Ovary (tissue), 3 donors: ENCODE measurements around the gene ROBO1.

Experiments used
- EP300 ChIP-seq: sonication (generic); formaldehyde crosslinking; IDR thresholded peaks from one replicate; pipeline ENCODE4 v1.6.1; 2017; ENCODE audit warnings: antibody characterized with exemption
- POLR2A ChIP-seq: fragments of 450-650 bp; IDR thresholded peaks from one replicate; pipeline ENCODE4 v1.6.1; 2017; ENCODE audit warnings: antibody characterized with exemption, mild to moderate bottlenecking, moderate library complexity
- TF ChIP-seq, protein P1 (sequence below), 3 donors: fragments of 450-650 bp in 2 of 3; fragments of 200-600 bp in 1 of 3; IDR thresholded peaks; one replicate each; pipeline versions ENCODE4 v1.5.1 to v1.8.0; 2016 to 2022; ENCODE audit warnings: antibody characterized with exemption in 3 of 3, mild to moderate bottlenecking in 1 of 3
- donor health status: DM: no; HTN: no; CAD: no.

- TF ChIP-seq, protein P1, sequence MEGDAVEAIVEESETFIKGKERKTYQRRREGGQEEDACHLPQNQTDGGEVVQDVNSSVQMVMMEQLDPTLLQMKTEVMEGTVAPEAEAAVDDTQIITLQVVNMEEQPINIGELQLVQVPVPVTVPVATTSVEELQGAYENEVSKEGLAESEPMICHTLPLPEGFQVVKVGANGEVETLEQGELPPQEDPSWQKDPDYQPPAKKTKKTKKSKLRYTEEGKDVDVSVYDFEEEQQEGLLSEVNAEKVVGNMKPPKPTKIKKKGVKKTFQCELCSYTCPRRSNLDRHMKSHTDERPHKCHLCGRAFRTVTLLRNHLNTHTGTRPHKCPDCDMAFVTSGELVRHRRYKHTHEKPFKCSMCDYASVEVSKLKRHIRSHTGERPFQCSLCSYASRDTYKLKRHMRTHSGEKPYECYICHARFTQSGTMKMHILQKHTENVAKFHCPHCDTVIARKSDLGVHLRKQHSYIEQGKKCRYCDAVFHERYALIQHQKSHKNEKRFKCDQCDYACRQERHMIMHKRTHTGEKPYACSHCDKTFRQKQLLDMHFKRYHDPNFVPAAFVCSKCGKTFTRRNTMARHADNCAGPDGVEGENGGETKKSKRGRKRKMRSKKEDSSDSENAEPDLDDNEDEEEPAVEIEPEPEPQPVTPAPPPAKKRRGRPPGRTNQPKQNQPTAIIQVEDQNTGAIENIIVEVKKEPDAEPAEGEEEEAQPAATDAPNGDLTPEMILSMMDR (IDR thresholded peaks at IDR 0.05), result no peak
- TF ChIP-seq EP300 (no peak), POLR2A (no peak)
Measured at GRCh38 chr3:78818161-78818985, 949.4 kb downstream of the ROBO1 start.
